Erythroblast (primary cell): ENCODE measurements around the gene FAM3B.

ENCODE experiments used
- GATA1 ChIP-seq: IDR thresholded peaks from 2 replicates; pipeline ENCODE4 v1.6.1; 2011; ENCODE audit warnings: low read depth, mild to moderate bottlenecking, control low read depth, low read length, moderate library complexity
- POLR2A ChIP-seq: IDR thresholded peaks from 2 replicates; pipeline ENCODE4 v1.6.1; 2011; ENCODE audit warnings: mild to moderate bottlenecking, low read length

DNA sequence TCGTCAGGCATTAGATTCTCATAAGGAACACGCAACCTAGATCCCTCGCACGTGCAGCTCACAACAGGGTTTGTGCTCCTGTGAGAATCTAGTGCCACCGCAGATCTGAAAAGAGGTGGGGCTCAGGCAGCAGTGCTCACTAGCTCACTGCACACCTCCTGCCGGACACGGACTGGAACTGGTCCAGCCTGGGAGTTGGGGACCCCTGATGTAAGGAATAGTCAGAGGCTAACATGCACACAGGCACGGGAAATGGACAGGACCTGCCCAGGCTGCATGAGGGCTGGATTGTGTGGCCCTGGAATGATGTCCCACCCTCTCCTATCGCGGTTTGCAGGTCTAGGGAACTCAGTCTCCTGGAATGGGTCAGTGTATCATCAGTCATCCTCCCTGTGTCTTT is 86.2 kb downstream of the FAM3B start:
- TF ChIP-seq POLR2A (no peak), GATA1 (no peak)
